ENCODE results near the gene TRAPPC2.

The TRAPPC2 gene

GRCh38 chrX:13734278-13735172 is at the start of gene TRAPPC2, which contains the start of gene OFD1:
TRAPPC2 (minus strand) TSS chrX:13734620; CDS start chrX:13719963, 14,657 bp downstream.
OFD1 (plus strand) TSS chrX:13734748; CDS start chrX:13735072, 324 bp downstream.
- peak; percentile 82 for DNase-seq

GRCh38 chrX:13780868-13781427 is 46.5 kb upstream of the TRAPPC2 start:
- no peak for DNase-seq

DNA sequence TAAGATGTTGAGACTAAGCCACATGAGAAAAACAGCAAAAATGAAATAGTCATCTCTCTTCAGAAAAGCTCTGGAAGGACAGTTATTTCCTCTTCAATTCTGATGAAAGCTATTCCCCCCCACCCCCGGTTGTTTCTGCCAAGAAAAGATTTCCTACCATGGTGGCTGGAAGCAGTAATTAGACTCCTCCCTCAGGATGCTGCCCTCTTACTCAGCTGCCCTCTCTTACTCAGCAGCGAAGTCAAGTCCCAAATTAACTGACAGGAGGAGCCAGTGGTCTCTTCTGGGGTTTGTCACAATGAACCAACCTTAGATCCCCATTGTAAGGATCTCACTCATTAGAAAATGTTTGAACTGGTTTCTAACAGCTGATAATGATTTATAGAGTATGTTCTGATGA is 44.5 kb upstream of the TRAPPC2 start:
- peak; percentile 3 for DNase-seq

GRCh38 chrX:13776387-13776786 is 42.0 kb upstream of the TRAPPC2 start:
- no peak for DNase-seq

GRCh38 chrX:13775837-13776236 is 41.4 kb upstream of the TRAPPC2 start:
- no peak for DNase-seq

- no peak for DNase-seq
Measured at GRCh38 chrX:13774696-13775095, 40.3 kb upstream of the TRAPPC2 start.

- no peak for DNase-seq
Measured at GRCh38 chrX:13770013-13770535, 35.7 kb upstream of the TRAPPC2 start.

GRCh38 chrX:13768939-13769338 is 34.5 kb upstream of the TRAPPC2 start:
- DNase-seq, result no peak

- DNase-seq, result no peak
Measured at GRCh38 chrX:13764765-13765164, 30.3 kb upstream of the TRAPPC2 start.

DNA sequence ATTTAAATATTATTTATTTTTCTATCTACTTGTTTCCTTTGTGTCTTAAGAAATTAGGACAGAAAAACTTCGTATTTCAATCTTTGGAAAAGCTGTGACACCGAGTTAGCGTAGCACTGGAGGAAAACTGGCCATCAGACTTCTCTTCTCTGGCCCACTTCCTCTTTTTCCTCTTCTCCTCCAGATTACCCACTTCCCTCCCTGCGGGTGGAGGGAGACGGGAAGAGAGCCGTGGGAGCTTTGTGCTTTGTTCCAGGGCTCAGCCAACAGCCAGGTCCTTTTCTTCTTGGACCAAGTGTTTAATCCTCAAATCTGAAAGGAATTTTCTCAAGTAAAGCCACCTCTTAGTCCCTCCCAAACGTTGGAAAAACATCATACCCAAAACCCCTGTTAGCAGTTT is 29.9 kb upstream of the TRAPPC2 start:
- no peak for DNase-seq

DNA sequence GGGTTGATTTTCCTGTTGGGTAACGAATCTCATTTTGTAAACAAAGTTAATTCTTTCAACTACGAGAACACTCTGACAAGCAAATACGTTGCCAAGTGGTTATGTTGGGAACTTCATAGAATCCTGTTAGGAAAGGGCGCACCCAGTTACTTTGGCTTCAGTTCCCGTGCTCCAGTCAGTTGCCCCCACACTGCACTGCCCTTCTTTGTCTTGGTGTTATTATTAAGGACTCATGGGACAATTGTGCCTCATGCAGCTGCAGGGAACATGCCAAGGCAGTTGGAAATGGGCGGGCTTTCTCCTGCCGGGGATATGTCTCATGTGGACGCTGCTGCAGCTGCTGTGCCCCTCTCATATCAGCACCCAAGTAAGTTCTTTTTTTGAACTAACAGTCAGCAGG is 29.1 kb upstream of the TRAPPC2 start:
- no peak for DNase-seq

DNA sequence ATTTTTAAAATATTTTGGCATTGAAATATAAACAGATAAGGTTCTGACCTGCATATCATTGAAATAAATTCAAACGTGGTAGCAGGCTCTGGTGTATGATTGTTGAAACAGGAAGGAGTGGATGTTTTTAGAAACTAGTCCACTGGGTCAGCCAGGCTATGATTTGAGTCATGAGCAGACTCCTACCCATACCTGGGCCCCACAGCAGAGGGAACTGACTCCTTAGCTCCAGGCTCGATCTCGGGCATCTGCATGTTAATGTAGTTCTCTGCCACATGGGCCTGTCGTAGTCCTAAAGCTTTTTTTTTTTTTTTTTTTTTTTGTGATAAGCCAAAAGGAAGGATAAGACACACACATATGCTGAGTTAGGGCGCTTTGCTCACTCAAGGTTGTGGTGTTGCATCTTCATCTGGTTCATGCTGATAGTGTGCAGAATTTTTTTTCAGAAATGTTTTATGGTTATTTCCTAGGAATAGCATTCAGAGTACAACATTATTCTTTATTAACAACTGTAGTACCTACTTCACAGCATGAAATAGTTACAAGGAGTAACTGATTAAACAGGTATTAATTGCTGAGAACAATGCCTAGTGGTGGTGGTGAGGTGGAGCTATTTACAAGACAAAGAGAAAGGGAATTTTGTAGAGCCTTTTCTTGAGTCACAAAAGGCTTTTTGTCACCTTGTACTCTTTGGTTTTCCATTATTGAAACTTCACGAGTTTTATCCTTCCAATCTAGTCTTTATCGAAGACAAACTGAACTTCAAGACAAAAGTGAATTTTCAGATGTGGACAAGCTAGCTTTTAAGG is 27.4 kb upstream of the TRAPPC2 start:
- no peak for DNase-seq

DNA sequence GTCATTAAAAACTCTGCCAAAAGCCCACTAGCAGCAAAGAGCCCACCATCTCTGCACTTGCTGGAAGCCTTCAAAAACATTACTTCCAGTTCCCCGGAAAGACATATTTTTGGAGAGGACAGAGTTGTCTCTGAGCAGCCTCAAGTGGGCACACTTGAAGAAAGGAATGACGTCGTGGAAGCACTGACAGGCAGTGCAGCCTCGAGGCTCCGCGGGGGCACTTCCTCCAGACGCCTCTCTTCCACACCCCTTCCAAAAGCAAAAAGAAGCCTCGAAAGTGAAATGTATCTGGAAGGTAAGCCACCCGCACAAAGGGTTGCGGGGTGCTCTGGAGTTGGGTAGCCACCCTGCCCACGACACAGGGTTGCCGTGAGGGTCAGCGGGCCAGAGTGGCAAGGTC is 26.0 kb upstream of the TRAPPC2 start:
- no peak for DNase-seq

DNA sequence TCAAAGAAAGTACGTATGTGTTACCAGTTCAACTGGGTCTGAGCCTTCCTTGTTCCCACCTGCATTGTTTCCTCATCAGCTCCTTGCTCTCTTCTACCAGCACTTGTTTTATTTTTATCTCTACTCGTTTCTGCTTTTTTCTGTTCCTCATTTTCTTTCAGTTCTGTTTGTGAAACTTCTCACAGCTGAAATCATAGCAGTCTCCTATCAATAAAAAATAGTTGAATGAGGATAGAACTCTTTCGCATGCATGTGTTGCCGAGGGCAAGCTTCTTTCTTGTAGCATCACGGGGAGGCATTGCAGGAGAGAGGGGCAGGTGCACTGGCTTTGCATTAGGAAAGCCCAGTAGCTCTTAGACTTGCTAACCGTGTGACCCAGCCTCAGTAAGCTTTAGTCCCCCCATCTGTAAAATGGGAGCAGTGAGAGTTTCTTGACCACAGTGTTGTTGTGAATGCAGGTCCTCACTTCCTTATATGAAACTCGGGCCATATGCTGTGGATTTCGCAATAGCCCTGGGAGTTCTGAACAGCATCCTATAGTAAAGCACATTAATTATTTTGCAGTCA is 24.8 kb upstream of the TRAPPC2 start:
- no peak for DNase-seq

GRCh38 chrX:13756381-13756780 is 22.0 kb upstream of the TRAPPC2 start:
- no peak for DNase-seq

DNA sequence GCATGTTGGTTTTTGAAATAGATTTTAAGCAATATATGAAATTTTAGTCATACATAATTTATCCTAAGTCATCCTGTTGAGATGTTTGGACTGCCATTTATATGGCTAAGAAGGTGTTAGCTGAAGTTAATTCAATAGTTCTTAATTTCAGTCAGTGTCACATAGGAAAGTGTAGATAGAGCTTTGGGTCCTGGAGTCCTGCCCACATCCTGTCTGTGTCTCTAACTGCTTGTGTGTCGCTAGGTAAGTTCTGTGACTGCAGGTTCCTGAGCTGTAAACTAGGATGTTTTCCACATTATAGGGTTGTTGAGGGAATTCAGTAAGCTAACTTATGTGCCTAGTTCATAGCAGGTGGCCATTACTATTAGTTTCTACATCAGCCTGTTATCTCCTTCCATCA is 20.8 kb upstream of the TRAPPC2 start:
- no peak for DNase-seq

- no peak for DNase-seq
Measured at GRCh38 chrX:13754765-13755164, 20.3 kb upstream of the TRAPPC2 start.

DNA sequence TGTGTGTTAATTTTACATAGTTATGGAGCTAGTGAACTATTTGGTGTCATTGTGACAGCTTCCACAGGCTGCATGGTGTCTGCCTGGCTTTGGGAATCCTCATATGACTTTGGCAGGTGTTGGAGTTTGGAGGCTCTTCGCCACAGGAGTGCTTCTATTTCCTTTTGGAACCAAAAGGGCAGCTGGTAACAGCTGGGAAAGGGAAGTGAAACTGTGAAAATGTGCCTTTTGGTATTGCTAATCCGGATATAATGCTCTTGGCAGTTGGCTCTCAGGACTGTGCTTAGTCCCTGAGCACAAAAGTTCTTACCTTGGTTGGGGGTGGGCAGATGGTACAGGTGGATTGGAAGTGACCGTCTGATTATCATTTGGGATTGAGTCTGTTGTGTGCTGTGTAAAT is 18.2 kb upstream of the TRAPPC2 start:
- DNase-seq, result no peak

- no peak for DNase-seq
Measured at GRCh38 chrX:13752141-13752540, 17.7 kb upstream of the TRAPPC2 start.

- no peak for DNase-seq
Measured at GRCh38 chrX:13750812-13751211, 16.4 kb upstream of the TRAPPC2 start.

DNA sequence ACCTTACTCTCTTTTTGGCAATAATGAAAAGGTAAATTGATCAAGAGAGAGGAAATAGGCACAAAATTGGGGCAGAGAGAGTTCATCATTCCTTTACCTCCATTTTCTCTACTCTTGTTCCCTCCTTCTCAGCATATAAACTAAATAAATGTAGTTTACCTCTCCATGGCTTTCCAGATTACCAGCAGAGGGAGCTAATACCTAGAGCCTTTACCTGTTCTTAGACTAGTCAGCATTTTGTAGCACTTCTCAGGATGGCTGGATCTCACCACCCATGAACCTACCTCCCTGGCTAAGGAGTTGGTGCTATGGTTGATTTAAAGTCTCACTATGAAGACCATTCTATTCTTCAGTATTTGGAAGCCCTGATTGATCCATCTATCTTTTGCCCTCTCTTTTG is 15.8 kb upstream of the TRAPPC2 start:
- DNase-seq, result peak; percentile 3

DNA sequence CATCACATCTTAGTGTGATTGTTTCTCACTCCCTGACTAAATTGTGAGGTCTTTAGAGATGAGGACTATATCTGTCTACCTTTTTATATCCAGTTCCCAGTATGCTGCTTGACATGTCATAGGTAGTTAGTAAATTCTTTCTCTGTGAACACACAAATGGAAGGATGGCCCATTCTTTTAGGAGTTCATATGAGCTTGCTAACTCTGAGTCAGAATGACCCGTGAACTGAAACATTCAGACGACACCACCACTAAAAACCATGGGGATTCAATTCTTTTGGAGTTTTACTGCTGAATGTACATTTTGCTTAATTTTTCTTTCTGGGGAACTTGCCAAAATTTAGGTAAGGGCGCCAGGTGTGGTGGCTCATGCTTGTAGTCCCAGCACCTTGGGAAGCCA is 14.1 kb upstream of the TRAPPC2 start:
- DNase-seq, result no peak

GRCh38 chrX:13747836-13748235 is 13.4 kb upstream of the TRAPPC2 start:
- DNase-seq, result peak; percentile 18

Data from NCI-H226 (cell line).